SHP77 (cell line): Measurements from ENCODE around the gene ZNF292.
"Not testable (repeated sequence)": the region's sequence is repeated elsewhere in the genome, so short reads cannot be mapped to it uniquely, and the experiment has no call there.

Source experiments
- DNase-seq, 2 experiments: peaks; one replicate each; lab custom pipeline; 2025; lab: John Stamatoyannopoulos, UW

Gene ZNF292

GRCh38 chr6:87154993-87155841 is at the start of gene ZNF292:
TSS of gene ZNF292 (plus strand) at chr6:87155565. CDS start at chr6:87155592, 27 bp downstream.
- peak; percentile 98 for DNase-seq

DNA sequence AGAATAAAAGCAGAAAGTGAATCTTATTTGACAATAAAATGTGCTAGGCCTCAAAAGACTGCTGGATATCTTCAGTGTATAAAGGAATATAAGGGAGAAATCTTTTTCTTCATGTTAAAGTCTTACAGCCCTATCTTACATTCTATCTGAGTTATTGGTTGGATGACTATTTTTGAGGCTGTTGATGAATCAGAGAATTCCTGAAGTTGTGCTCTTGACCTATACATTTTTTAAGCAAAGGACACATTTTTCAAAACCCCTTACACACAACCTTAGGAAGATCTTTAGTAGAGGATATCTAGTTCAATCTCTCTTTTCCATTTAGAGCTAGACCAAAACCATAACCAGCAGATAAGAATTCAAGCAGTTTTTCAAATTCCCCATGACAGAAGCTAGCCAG is 49.5 kb upstream of the ZNF292 start:
- DNase-seq: no peak

GRCh38 chr6:87110636-87111035 is 44.7 kb upstream of the ZNF292 start:
- DNase-seq: no peak

GRCh38 chr6:87115402-87116135 is 39.8 kb upstream of the ZNF292 start:
- DNase-seq: no peak

- no peak for DNase-seq
These were observed 38.4 kb upstream of the ZNF292 start for GRCh38 chr6:87116922-87117321.

DNA sequence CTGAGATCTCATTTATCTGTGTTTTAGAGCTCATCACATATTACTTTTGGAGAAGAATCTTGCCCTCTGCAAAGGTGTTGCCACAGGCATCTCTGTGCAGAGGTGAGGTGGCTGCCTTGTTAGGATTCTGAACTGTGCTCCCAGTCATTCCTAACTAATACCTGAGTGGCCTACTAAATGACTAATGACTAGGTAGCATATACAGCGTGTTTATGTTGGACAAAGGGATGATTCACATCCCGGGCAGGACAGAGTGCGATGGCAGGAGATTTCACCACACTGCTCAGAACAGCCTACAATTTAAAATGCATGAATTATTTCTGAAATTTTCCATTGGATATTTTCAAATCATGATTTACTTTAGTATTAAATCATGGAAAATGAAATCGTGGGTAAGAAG is 37.3 kb upstream of the ZNF292 start:
- DNase-seq: no peak

- DNase-seq: no peak
These were observed 32.9 kb upstream of the ZNF292 start for GRCh38 chr6:87122477-87122876.

- no peak for DNase-seq
These were observed 31.3 kb upstream of the ZNF292 start for GRCh38 chr6:87124074-87124473.

GRCh38 chr6:87126501-87126900 is 28.9 kb upstream of the ZNF292 start:
- DNase-seq: no peak

- no peak for DNase-seq
These were observed 27.6 kb upstream of the ZNF292 start for GRCh38 chr6:87127737-87128136.

GRCh38 chr6:87136963-87137362 is 18.4 kb upstream of the ZNF292 start:
- no peak for DNase-seq

DNA sequence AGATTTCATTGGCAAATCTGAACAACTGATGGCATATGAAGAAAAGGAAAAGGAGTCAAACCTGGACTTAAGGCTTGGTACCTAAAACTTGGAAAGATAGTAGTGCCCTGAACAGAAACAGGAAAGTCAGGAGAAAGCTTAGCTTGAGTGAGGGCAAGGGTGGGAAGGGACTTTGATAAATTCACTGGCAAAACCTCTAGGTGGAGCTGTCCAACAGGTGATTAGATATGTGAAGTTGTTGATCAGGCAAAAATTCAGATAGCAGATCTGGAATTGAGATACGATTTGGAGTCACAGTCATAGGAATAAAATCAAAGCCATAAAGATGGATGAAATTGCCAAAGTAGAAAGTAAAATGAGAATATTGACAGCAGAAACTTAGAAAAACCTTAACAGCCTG is 16.1 kb upstream of the ZNF292 start:
- peak; percentile 35 to 39 for DNase-seq

DNA sequence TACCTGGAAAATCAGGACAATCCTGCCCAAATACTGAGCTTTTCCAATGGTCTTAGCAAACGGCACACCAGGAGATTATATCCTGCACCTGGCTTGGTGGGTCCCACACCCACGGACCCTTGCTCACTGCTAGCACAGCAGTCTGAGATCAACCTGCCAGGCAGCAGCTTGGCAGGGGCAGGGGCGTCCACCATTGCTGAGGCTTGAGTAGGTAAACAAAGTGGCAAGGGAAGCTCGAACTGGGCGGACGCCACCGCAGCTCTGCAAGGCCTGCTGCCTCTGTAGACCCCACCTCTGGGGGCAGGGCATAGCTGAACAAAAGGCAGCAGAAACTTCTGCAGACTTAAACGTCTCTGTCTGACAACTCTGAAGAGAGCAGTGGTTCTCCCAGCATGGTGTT is 15.4 kb upstream of the ZNF292 start:
- not testable (repeated sequence) for DNase-seq

DNA sequence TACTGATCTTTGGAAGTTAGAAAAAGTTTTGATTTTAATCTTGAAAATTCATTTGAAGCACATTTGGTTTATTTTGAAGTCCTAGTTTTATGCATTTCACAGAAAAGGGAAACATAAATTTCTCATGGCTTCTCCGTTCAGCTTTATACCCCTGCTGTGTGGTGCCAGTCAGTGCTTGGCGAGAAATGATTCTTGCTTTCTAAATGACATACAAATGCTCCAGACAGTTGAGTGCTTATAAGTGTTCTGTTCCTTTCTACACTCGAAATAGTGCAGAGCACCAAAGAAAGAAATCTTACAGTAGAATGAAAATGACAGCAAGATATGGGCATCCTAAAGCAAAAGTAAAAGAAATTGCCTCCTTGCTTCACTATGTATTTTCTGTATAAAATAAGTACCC is 9.0 kb upstream of the ZNF292 start:
- no peak for DNase-seq

DNA sequence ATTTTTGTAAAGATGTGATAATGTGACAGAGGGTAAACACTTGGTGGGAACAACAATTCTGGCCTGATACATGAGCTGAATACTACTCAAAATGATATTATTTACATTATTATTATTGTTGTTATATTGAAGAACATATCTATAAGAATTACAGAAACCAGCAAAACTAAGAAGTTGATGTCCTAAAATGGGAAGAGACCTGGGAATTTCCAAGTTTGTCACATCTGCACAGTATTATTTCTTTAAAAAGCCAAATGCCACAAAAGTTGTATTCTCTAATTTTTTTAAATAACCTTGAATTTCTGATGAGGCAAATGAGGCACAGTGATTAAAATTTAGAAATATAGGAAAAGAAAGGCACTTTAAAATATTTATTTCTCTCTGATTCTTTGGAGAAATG is 5.0 kb upstream of the ZNF292 start:
- DNase-seq: no peak

- peak in 1 of 2 experiments; percentile 78 for DNase-seq
These were observed 3.9 kb upstream of the ZNF292 start for GRCh38 chr6:87151471-87151780.

- DNase-seq: peak; percentile 68 to 78
These were observed 3.4 kb upstream of the ZNF292 start for GRCh38 chr6:87151781-87152525.

GRCh38 chr6:87152526-87152955 is 2.8 kb upstream of the ZNF292 start:
- DNase-seq: peak in 1 of 2 experiments; percentile 39

GRCh38 chr6:87154641-87154992 is 748 bp upstream of the ZNF292 start:
- no peak for DNase-seq

GRCh38 chr6:87155842-87156815 is 764 bp downstream of the ZNF292 start:
- DNase-seq: peak in 1 of 2 experiments; percentile 19

- not testable (repeated sequence) for DNase-seq
These were observed 2.2 kb downstream of the ZNF292 start for GRCh38 chr6:87157596-87157995.
